HCT116 (cell line): ENCODE results near the gene NCAPH2. TPM values are rescaled to one million over a fixed set of nuclear protein-coding genes. Genes with fewer than 3 reads are reported as not detected.

Experiments
- ATAC-seq: fragments of 200-7000 bp; cut with Tn5 transposase; 2 replicates; pipeline ENCODE4 v1.9.1; 2020; ENCODE audit warnings: mild to moderate bottlenecking, moderate library complexity
- BruUV-seq: library from RNA; stranded (reverse); fragments of 400-500 nt; replicated peaks from 2 replicates; lab custom pipeline; 2021; lab: Mats Ljungman, UMichigan
- CTCF ChIA-PET: fragments of 300-600 bp; sonication (Branson Sonifier 250); formaldehyde crosslinking; loops from one replicate; lab custom pipeline; 2021; ENCODE audit warnings: antibody characterized with exemption; lab: Charles Lee
- POLR2A ChIA-PET: fragments of 300-600, 350-600 bp; sonication (Branson Sonifier 250); formaldehyde crosslinking; loops from one replicate; lab custom pipeline; 2021; ENCODE audit warnings: antibody characterized with exemption; lab: Charles Lee
- RAD21 ChIA-PET, 2 experiments: fragments of 300-600 bp; sonication (Branson Sonifier 250); formaldehyde crosslinking; loops; one replicate each; lab custom pipeline; 2023; ENCODE audit warnings: low total read pairs in 2 of 2; ENCODE audit not compliant: uncharacterized antibody in 2 of 2, unreplicated experiment in 2 of 2, low non-redundant PET in 1 of 2; lab: Charles Lee
- DNase-seq: peaks from one replicate; pipeline ENCODE4 v3.0.0-alpha.2; 2010; ENCODE audit warnings: low read depth, low spot score
- H2AFZ ChIP-seq: fragments of 200-600 bp; shearing (Covaris generic), sonication (generic); 2 replicates; pipeline ENCODE4 v1.6.1; 2017; ENCODE audit warnings: low read depth, mixed run types, mixed read lengths, antibody characterized with exemption, low read length; ENCODE audit not compliant: poor library complexity, severe bottlenecking
- H3K27ac ChIP-seq: 2 replicates; pipeline ENCODE4 v1.5.1; 2012; ENCODE audit warnings: low read depth, low read length
- H3K27me3 ChIP-seq: fragments of 200-600 bp; sonication (generic); 2 replicates; pipeline ENCODE4 v1.6.1; 2016; ENCODE audit warnings: mixed run types, low read length, mixed read lengths; ENCODE audit not compliant: insufficient read depth
- H3K36me3 ChIP-seq, 2 experiments: fragments of 200-500 bp in 1 of 2; fragments of 200-600 bp in 1 of 2; sonication (Bioruptor generic) in 1 of 2; sonication (generic) in 1 of 2; 2 replicates each; pipeline versions ENCODE4 v1.5.1 to v1.6.1; 2014 to 2016; ENCODE audit warnings: low read length in 2 of 2, inconsistent platforms in 1 of 2, mixed read lengths in 1 of 2, mixed run types in 1 of 2; ENCODE audit not compliant: insufficient read depth in 2 of 2, control insufficient read depth in 1 of 2
- H3K4me1 ChIP-seq, 2 experiments: fragments of 200-600 bp in 1 of 2; sonication (generic) in 1 of 2; 2 replicates each; pipeline versions ENCODE4 v1.5.1 to v1.6.1; 2012 to 2017; ENCODE audit warnings: low read length in 2 of 2, inconsistent platforms in 1 of 2, mild to moderate bottlenecking in 1 of 2, mixed read lengths in 1 of 2, mixed run types in 1 of 2, moderate library complexity in 1 of 2; ENCODE audit not compliant: insufficient read depth in 2 of 2, control insufficient read depth in 1 of 2
- H3K4me2 ChIP-seq: fragments of 200-600 bp; sonication (generic); 2 replicates; pipeline ENCODE4 v1.6.1; 2017; ENCODE audit warnings: mixed run types, low read length, mixed read lengths
- H3K4me3 ChIP-seq, 2 experiments: fragments of 200-600 bp in 1 of 2; sonication (generic) in 1 of 2; replicated peaks in 1 of 2; 2 replicates each; pipeline ENCODE4 v1.5.1; 2011 to 2016; ENCODE audit warnings: low read length in 2 of 2, control low read depth in 1 of 2, low read depth in 1 of 2, mild to moderate bottlenecking in 1 of 2, mixed read lengths in 1 of 2, mixed run types in 1 of 2
- H3K79me2 ChIP-seq: fragments of 200-600 bp; sonication (generic); 2 replicates; pipeline ENCODE4 v1.6.1; 2017; ENCODE audit warnings: mild to moderate bottlenecking, mixed run types, low read length, moderate library complexity, mixed read lengths; ENCODE audit not compliant: insufficient read depth
- H3K9ac ChIP-seq: fragments of 200-600 bp; sonication (generic); 2 replicates; pipeline ENCODE4 v1.6.1; 2016; ENCODE audit warnings: low read length, mixed read lengths
- H3K9me2 ChIP-seq: fragments of 200-600 bp; sonication (generic), shearing (Covaris generic); 2 replicates; pipeline ENCODE4 v1.6.1; 2017; ENCODE audit warnings: mixed run types, mild to moderate bottlenecking, moderate library complexity; ENCODE audit not compliant: insufficient read depth
- H3K9me3 ChIP-seq, 2 experiments: fragments of 200-500 bp in 1 of 2; fragments of 200-600 bp in 1 of 2; sonication (Bioruptor generic) in 1 of 2; sonication (generic) in 1 of 2; 2 replicates each; pipeline ENCODE4 v1.6.1; 2014 to 2017; ENCODE audit warnings: low read length in 2 of 2, mixed read lengths in 2 of 2, inconsistent platforms in 1 of 2, low read depth in 1 of 2, mild to moderate bottlenecking in 1 of 2, mixed run types in 1 of 2, moderate library complexity in 1 of 2; ENCODE audit not compliant: control insufficient read depth in 1 of 2, insufficient read depth in 1 of 2
- H4K20me1 ChIP-seq: fragments of 200-600 bp; sonication (generic), shearing (Covaris generic); 2 replicates; pipeline ENCODE4 v1.6.1; 2017; ENCODE audit warnings: mixed run types, mild to moderate bottlenecking, moderate library complexity; ENCODE audit not compliant: insufficient read depth
- ATF3 ChIP-seq: IDR thresholded peaks from 2 replicates; pipeline ENCODE4 v1.6.1; 2012
- CEBPB ChIP-seq: IDR thresholded peaks from 2 replicates; pipeline ENCODE4 v1.6.1; 2012; ENCODE audit warnings: low read depth
- CTCF ChIP-seq, 3 experiments: fragments of 200-600 bp in 1 of 3; sonication (generic) in 1 of 3; IDR thresholded peaks in 2 of 3; conservative IDR thresholded peaks in 1 of 3; 2 replicates each; pipeline ENCODE4 v1.5.1; 2012 to 2017; ENCODE audit warnings: low read depth in 2 of 3, low read length in 2 of 3, antibody characterized with exemption in 1 of 3, borderline replicate concordance in 1 of 3, control low read depth in 1 of 3, mild to moderate bottlenecking in 1 of 3, mixed read lengths in 1 of 3, mixed run types in 1 of 3, moderate library complexity in 1 of 3; ENCODE audit not compliant: insufficient read depth in 1 of 3
- ELF1 ChIP-seq: IDR thresholded peaks from 2 replicates; pipeline ENCODE4 v1.6.1; 2012; ENCODE audit warnings: low read depth, borderline replicate concordance
- EZH2 ChIP-seq: fragments of 200-600 bp; sonication (generic); IDR thresholded peaks from 2 replicates; pipeline ENCODE4 v1.6.1; 2017; ENCODE audit warnings: antibody characterized with exemption, mixed run types
- EZH2phosphoT487 ChIP-seq: fragments of 200-600 bp; IDR thresholded peaks from 2 replicates; pipeline ENCODE4 v1.6.1; 2018; ENCODE audit warnings: antibody characterized with exemption, borderline replicate concordance
- JUND ChIP-seq: IDR thresholded peaks from 2 replicates; pipeline ENCODE4 v1.6.1; 2012
- RAD21 ChIP-seq: IDR thresholded peaks from 2 replicates; pipeline ENCODE4 v1.6.1; 2012; ENCODE audit warnings: low read depth, mild to moderate bottlenecking
- REST ChIP-seq: IDR thresholded peaks from 2 replicates; pipeline ENCODE4 v1.6.1; 2012; ENCODE audit warnings: low read depth
- SIN3A ChIP-seq: IDR thresholded peaks from 2 replicates; pipeline ENCODE4 v1.6.1; 2012; ENCODE audit warnings: low read depth
- TCF7L2 ChIP-seq: IDR thresholded peaks from 2 replicates; pipeline ENCODE4 v1.7.0; 2011; ENCODE audit warnings: borderline replicate concordance, inconsistent platforms; ENCODE audit not compliant: insufficient read depth, insufficient read length; ENCODE audit errors: extremely low read depth
- YY1 ChIP-seq: IDR thresholded peaks from 2 replicates; pipeline ENCODE4 v1.6.1; 2011; ENCODE audit warnings: low read length, low read depth, moderate library complexity, mild to moderate bottlenecking; ENCODE audit not compliant: insufficient replicate concordance; ENCODE audit errors: extremely low read depth
- ZBTB33 ChIP-seq: IDR thresholded peaks from 2 replicates; pipeline ENCODE4 v1.6.1; 2011; ENCODE audit warnings: mild to moderate bottlenecking, low read length, moderate library complexity; ENCODE audit not compliant: insufficient replicate concordance; ENCODE audit errors: extremely low read depth
- ZNF274 ChIP-seq: fragments of 200-500 bp; sonication (Bioruptor generic); IDR thresholded peaks from 2 replicates; pipeline ENCODE4 v1.6.1; 2014; ENCODE audit warnings: mild to moderate bottlenecking, low read depth, low read length, inconsistent platforms
- intact Hi-C: fragments of 100-400 bp; cut with micrococcal nuclease; formaldehyde crosslinking; loops from 2 replicates; pipeline ENCODE4 v1.10.0; 2022
- total RNA-seq: library from RNA; stranded (reverse); gene quantifications from one replicate; pipeline ENCODE4 v1.2.1, GENCODE V29; 2021; ENCODE audit not compliant: unreplicated experiment

Gene NCAPH2
- total RNA-seq, 1 experiment from 2014 or later, result 99.1 TPM

GRCh38 chr22:50477923-50478322 lies 30.1 kb upstream of the NCAPH2 start:
- H3K79me2 ChIP-seq, result peaks cover 17% of the 10 kb centered on the region
- H3K27me3 ChIP-seq, result no peaks in the 10 kb centered on the region
- intact Hi-C loops, result no loop called here
- H4K20me1 ChIP-seq, result no peaks in the 10 kb centered on the region
- no peak overlapping the region for H3K4me2 ChIP-seq
- H2AFZ ChIP-seq, result no peak overlapping the region
- RAD21 ChIA-PET, result no interaction called here
- TF ChIP-seq CTCF (IDR thresholded peaks at IDR 0.05 in 2 of 3, conservative IDR thresholded peaks at IDR 0.05 in 1 of 3; ENCODE audit: borderline replicate concordance in 1 of 3, insufficient read depth in 1 of 3, low read depth in 2 of 3, low read length in 2 of 3) (no peak), ELF1 (no peak), CEBPB (no peak), EZH2phosphoT487 (no peak), EZH2 (no peak), ZNF274 (no peak), ZBTB33 (no peak), JUND (no peak), TCF7L2 (no peak), RAD21 (no peak), YY1 (no peak), SIN3A (no peak), ATF3 (no peak), REST (no peak)
- BruUV-seq, result no TSS peak
- no peak for DNase-seq
- CTCF ChIA-PET, result no interaction called here
- POLR2A ChIA-PET, result no interaction called here
- no peak for ATAC-seq
- no peaks in the 10 kb centered on the region for H3K9me2 ChIP-seq
- H3K36me3 ChIP-seq, result no peaks in the 10 kb centered on the region
- peaks cover 13 to 34% of the 10 kb centered on the region in 2 experiments; a peak in 3 of 4 replicates for H3K4me1 ChIP-seq
- H3K9ac ChIP-seq, result no peak overlapping the region
- H3K27ac ChIP-seq, result no peak overlapping the region
- no peak overlapping the region for H3K4me3 ChIP-seq
- no peaks in the 10 kb centered on the region for H3K9me3 ChIP-seq
